ENCODE measurements around the gene TRABD2B.

TRABD2B gene

GRCh38 chr1:48005253-48006117 is 8.3 kb upstream of the TRABD2B start:
- Mint-ChIP-seq H3K27me3 (ENCODE audit: low read depth) (peaks cover 26% of the 10 kb centered on the region), H3K27ac (no peak overlapping the region), H3K4me1 (peaks cover 28% of the 10 kb centered on the region), H3K4me3 (no peak overlapping the region), H3K9me3 (no peaks in the 10 kb centered on the region), H3K36me3 (ENCODE audit: low read depth) (no peaks in the 10 kb centered on the region)
- TF ChIP-seq CTCF (IDR thresholded peaks at IDR 0.05; ENCODE audit: unreplicated experiment in 3 of 3) = no peak

- Mint-ChIP-seq H3K4me3 (no peak overlapping the region), H3K4me1 (peaks cover 23% of the 10 kb centered on the region), H3K27me3 (ENCODE audit: low read depth) (peaks cover 39% of the 10 kb centered on the region), H3K9me3 (no peaks in the 10 kb centered on the region), H3K27ac (peak overlapping the region in 2 of 3 experiments; percentile 3 to 46), H3K36me3 (ENCODE audit: low read depth) (no peaks in the 10 kb centered on the region)
- TF ChIP-seq CTCF (IDR thresholded peaks at IDR 0.05; ENCODE audit: unreplicated experiment in 3 of 3) = no peak
Measured at GRCh38 chr1:48003741-48004531, 6.8 kb upstream of the TRABD2B start.

- H3K27me3 Mint-ChIP-seq (ENCODE audit: low read depth) = peaks cover 51% of the 10 kb centered on the region
- H3K4me1 Mint-ChIP-seq = peaks cover 28% of the 10 kb centered on the region
- no peaks in the 10 kb centered on the region for H3K36me3 Mint-ChIP-seq (ENCODE audit: low read depth)
- peak overlapping the region in 1 of 3 experiments; percentile 3 for H3K27ac Mint-ChIP-seq
- H3K9me3 Mint-ChIP-seq = no peaks in the 10 kb centered on the region
- TF ChIP-seq CTCF (IDR thresholded peaks at IDR 0.05; ENCODE audit: unreplicated experiment in 3 of 3) = no peak
- H3K4me3 Mint-ChIP-seq = no peak overlapping the region
Measured at GRCh38 chr1:48002142-48002541, 5.0 kb upstream of the TRABD2B start.

- no peaks in the 10 kb centered on the region for H3K9me3 Mint-ChIP-seq
- H3K27ac Mint-ChIP-seq = peak overlapping the region in 1 of 3 experiments; percentile 3
- H3K4me1 Mint-ChIP-seq = peaks cover 28% of the 10 kb centered on the region
- peaks cover 51% of the 10 kb centered on the region for H3K27me3 Mint-ChIP-seq (ENCODE audit: low read depth)
- no peak overlapping the region for H3K4me3 Mint-ChIP-seq
- no peaks in the 10 kb centered on the region for H3K36me3 Mint-ChIP-seq (ENCODE audit: low read depth)
- no peak for TF ChIP-seq CTCF (IDR thresholded peaks at IDR 0.05; ENCODE audit: unreplicated experiment in 3 of 3)
Measured at GRCh38 chr1:48001696-48002095, 4.5 kb upstream of the TRABD2B start.

- Mint-ChIP-seq H3K9me3 (no peaks in the 10 kb centered on the region), H3K4me1 (peaks cover 33% of the 10 kb centered on the region), H3K27me3 (ENCODE audit: low read depth) (peaks cover 56% of the 10 kb centered on the region), H3K4me3 (no peak overlapping the region), H3K27ac (no peak overlapping the region), H3K36me3 (ENCODE audit: low read depth) (no peaks in the 10 kb centered on the region)
- no peak for TF ChIP-seq CTCF (IDR thresholded peaks at IDR 0.05; ENCODE audit: unreplicated experiment in 3 of 3)
Measured at GRCh38 chr1:48000883-48001282, 3.7 kb upstream of the TRABD2B start.

All from nephron (organoid).